Osteocyte (in vitro differentiated cells): ENCODE data around the gene TBL1X. TPM values are rescaled to one million over a fixed set of nuclear protein-coding genes. Genes with fewer than 3 reads are reported as not detected.

Source experiments
- DNase-seq: peaks from one replicate; pipeline ENCODE4 v3.0.0; 2021; ENCODE audit warnings: mixed read lengths; ENCODE audit not compliant: unreplicated experiment; ENCODE audit errors: extremely low spot score
- H3K27ac Mint-ChIP-seq: one replicate; pipeline ENCODE4 v1.8.0; 2021; ENCODE audit warnings: mild to moderate bottlenecking, mixed read lengths; ENCODE audit not compliant: unreplicated experiment
- H3K27me3 Mint-ChIP-seq: one replicate; pipeline ENCODE4 v1.8.0; 2021; ENCODE audit warnings: mixed read lengths; ENCODE audit not compliant: unreplicated experiment
- H3K36me3 Mint-ChIP-seq: one replicate; pipeline ENCODE4 v1.8.0; 2021; ENCODE audit warnings: mixed read lengths; ENCODE audit not compliant: unreplicated experiment
- H3K4me1 Mint-ChIP-seq: one replicate; pipeline ENCODE4 v1.8.0; 2021; ENCODE audit warnings: mixed read lengths; ENCODE audit not compliant: unreplicated experiment
- H3K4me3 Mint-ChIP-seq: one replicate; pipeline ENCODE4 v1.8.0; 2021; ENCODE audit warnings: mild to moderate bottlenecking, moderate library complexity, mixed read lengths; ENCODE audit not compliant: unreplicated experiment
- H3K9me3 Mint-ChIP-seq: one replicate; pipeline ENCODE4 v1.8.0; 2021; ENCODE audit warnings: mixed read lengths; ENCODE audit not compliant: unreplicated experiment
- total RNA-seq: library from RNA; stranded (reverse); gene quantifications from 2 replicates; pipeline ENCODE4 v1.2.1, GENCODE V29; 2021
- TF ChIP-seq, protein P1 (sequence below): fragments of 200-600 bp; sonication (generic); IDR thresholded peaks from 2 replicates; pipeline ENCODE4 v1.5.0; 2021; ENCODE audit warnings: antibody characterized with exemption, mild to moderate bottlenecking, moderate library complexity

TBL1X gene
- total RNA-seq, 1 donor from 2014 or later = 35.3 TPM

DNA sequence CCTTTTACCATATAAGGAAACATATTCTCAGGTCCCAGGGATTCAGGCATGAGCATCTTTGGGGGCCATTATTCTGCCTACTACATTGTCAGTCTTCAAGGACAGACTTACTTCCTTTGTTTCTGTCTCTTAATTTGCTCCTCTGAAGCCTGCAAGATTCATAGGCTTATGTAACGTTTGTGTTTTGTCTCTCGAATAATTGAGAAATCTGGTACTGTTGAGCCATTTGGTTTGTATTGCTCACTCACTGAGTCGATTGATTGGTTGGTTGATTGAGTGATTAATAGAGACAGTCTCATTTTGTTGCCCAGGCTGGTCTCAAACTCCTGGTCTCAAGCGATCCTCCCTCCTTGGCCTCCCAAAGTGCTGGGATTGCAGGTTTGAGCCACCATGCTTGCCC, 23.7 kb downstream of the TBL1X start:
- Mint-ChIP-seq H3K9me3 (peaks cover 17% of the 10 kb centered on the region), H3K27me3 (no peaks in the 10 kb centered on the region), H3K27ac (no peak overlapping the region), H3K4me3 (no peak overlapping the region), H3K36me3 (peaks cover 3% of the 10 kb centered on the region), H3K4me1 (peaks cover 4% of the 10 kb centered on the region)
- TF ChIP-seq, protein P1, sequence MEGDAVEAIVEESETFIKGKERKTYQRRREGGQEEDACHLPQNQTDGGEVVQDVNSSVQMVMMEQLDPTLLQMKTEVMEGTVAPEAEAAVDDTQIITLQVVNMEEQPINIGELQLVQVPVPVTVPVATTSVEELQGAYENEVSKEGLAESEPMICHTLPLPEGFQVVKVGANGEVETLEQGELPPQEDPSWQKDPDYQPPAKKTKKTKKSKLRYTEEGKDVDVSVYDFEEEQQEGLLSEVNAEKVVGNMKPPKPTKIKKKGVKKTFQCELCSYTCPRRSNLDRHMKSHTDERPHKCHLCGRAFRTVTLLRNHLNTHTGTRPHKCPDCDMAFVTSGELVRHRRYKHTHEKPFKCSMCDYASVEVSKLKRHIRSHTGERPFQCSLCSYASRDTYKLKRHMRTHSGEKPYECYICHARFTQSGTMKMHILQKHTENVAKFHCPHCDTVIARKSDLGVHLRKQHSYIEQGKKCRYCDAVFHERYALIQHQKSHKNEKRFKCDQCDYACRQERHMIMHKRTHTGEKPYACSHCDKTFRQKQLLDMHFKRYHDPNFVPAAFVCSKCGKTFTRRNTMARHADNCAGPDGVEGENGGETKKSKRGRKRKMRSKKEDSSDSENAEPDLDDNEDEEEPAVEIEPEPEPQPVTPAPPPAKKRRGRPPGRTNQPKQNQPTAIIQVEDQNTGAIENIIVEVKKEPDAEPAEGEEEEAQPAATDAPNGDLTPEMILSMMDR = no peak
- DNase-seq = no peak

GRCh38 chrX:9489234-9489633, 24.4 kb downstream of the TBL1X start:
- Mint-ChIP-seq H3K27ac (no peak overlapping the region), H3K36me3 (peaks cover 3% of the 10 kb centered on the region), H3K4me3 (no peak overlapping the region), H3K9me3 (peaks cover 17% of the 10 kb centered on the region), H3K4me1 (peaks cover 4% of the 10 kb centered on the region), H3K27me3 (no peaks in the 10 kb centered on the region)
- TF ChIP-seq, protein P1 = no peak
- no peak for DNase-seq

GRCh38 chrX:9492901-9493300, 28.0 kb downstream of the TBL1X start:
- Mint-ChIP-seq H3K27me3 (no peaks in the 10 kb centered on the region), H3K9me3 (peaks cover 3% of the 10 kb centered on the region), H3K4me1 (peaks cover 6% of the 10 kb centered on the region), H3K27ac (no peak overlapping the region), H3K4me3 (no peak overlapping the region), H3K36me3 (peaks cover 2% of the 10 kb centered on the region)
- TF ChIP-seq, protein P1 = no peak
- DNase-seq = no peak

DNA sequence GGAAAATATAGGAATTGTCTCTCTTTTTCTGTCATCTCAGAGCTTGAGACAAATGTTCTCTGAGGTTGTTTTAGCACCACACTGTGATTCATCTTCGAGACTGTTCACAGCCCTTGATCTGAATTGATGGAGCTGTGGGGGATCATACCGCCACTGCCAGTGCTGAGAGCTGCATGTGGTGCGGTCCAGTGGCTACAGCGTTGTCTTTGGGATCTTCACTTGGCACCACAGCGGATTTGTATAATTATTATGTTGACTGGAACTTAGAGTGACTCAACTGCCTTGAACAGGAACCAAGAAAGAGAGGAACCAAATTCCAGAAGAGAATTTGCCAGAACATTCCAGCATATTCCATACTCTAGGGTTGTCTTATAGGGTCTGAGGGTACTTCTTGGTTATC, 29.1 kb downstream of the TBL1X start:
- no peaks in the 10 kb centered on the region for H3K9me3 Mint-ChIP-seq
- no peak overlapping the region for H3K4me3 Mint-ChIP-seq
- peaks cover 6% of the 10 kb centered on the region for H3K4me1 Mint-ChIP-seq
- no peaks in the 10 kb centered on the region for H3K27me3 Mint-ChIP-seq
- H3K27ac Mint-ChIP-seq = no peak overlapping the region
- TF ChIP-seq, protein P1 = no peak
- no peak for DNase-seq
- H3K36me3 Mint-ChIP-seq = peaks cover 2% of the 10 kb centered on the region

DNA sequence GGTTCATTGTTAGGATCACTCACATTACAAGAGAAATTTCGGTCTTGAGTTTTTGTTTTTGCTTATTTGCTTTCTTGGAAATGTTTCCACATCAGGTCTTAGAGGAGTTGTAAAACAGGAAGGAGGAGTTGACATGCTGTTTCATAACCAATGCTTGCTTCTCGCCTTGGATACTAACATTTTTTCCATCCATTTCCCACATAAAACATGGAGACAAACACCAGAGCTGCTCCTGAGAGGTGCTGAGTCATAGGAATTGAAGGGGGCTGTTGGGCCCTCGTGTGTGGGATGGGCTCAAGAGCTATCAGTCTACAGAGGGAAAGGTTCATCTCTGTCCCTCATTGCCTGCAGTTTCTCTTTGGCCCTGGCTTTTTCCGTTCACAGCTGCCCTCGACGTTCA, 29.9 kb downstream of the TBL1X start:
- peaks cover 9% of the 10 kb centered on the region for H3K4me1 Mint-ChIP-seq
- H3K4me3 Mint-ChIP-seq = no peak overlapping the region
- no peak overlapping the region for H3K27ac Mint-ChIP-seq
- peaks cover 5% of the 10 kb centered on the region for H3K36me3 Mint-ChIP-seq
- H3K27me3 Mint-ChIP-seq = no peaks in the 10 kb centered on the region
- DNase-seq = no peak
- TF ChIP-seq, protein P1 = no peak
- peaks cover 4% of the 10 kb centered on the region for H3K9me3 Mint-ChIP-seq
